ENCODE results near the gene ASTN2.

The ASTN2 gene

GRCh38 chr9:116589392-116590354 is 825.2 kb downstream of the ASTN2 start:
- no peak overlapping the region for H3K27ac ChIP-seq
- DNase-seq: no peak
- intact Hi-C loops (cut with DNase I; ENCODE audit: low total_unique reads): no loop called here
- no peak overlapping the region for H3K4me3 ChIP-seq
- no peak for TF ChIP-seq CTCF (IDR thresholded peaks at IDR 0.05)
- H3K27me3 ChIP-seq: no peaks in the 10 kb centered on the region
- H3K36me3 ChIP-seq: no peaks in the 10 kb centered on the region
- H3K4me1 ChIP-seq: no peaks in the 10 kb centered on the region
- H3K9me3 ChIP-seq: peaks cover 0 to 11% (median 0%) of the 10 kb centered on the region in 3 donors

- Histone ChIP-seq H3K9me3 (peaks cover 0 to 11% (median 0%) of the 10 kb centered on the region in 3 donors), H3K27ac (no peak overlapping the region), H3K4me3 (no peak overlapping the region), H3K27me3 (no peaks in the 10 kb centered on the region), H3K4me1 (no peaks in the 10 kb centered on the region), H3K36me3 (no peaks in the 10 kb centered on the region)
- no peak for TF ChIP-seq CTCF (IDR thresholded peaks at IDR 0.05)
- no peak for DNase-seq
- intact Hi-C loops (cut with DNase I; ENCODE audit: low total_unique reads): no loop called here
These were observed 826.9 kb downstream of the ASTN2 start for GRCh38 chr9:116587919-116588318.

- no peak overlapping the region for H3K27ac ChIP-seq
- intact Hi-C loops (cut with DNase I; ENCODE audit: low total_unique reads): no loop called here
- H3K9me3 ChIP-seq: peaks cover 0 to 11% (median 0%) of the 10 kb centered on the region in 3 donors
- no peak for DNase-seq
- H3K36me3 ChIP-seq: no peaks in the 10 kb centered on the region
- no peaks in the 10 kb centered on the region for H3K27me3 ChIP-seq
- no peaks in the 10 kb centered on the region for H3K4me1 ChIP-seq
- H3K4me3 ChIP-seq: no peak overlapping the region
- TF ChIP-seq CTCF (IDR thresholded peaks at IDR 0.05): no peak
These were observed 829.0 kb downstream of the ASTN2 start for GRCh38 chr9:116585896-116586295.

- intact Hi-C loops (cut with DNase I; ENCODE audit: low total_unique reads): no loop called here
- no peaks in the 10 kb centered on the region for H3K4me1 ChIP-seq
- no peak for TF ChIP-seq CTCF (IDR thresholded peaks at IDR 0.05)
- no peaks in the 10 kb centered on the region for H3K27me3 ChIP-seq
- no peak overlapping the region for H3K4me3 ChIP-seq
- no peak for DNase-seq
- no peaks in the 10 kb centered on the region for H3K36me3 ChIP-seq
- H3K27ac ChIP-seq: no peak overlapping the region
- H3K9me3 ChIP-seq: peaks cover 0 to 11% (median 0%) of the 10 kb centered on the region in 3 donors
These were observed 829.7 kb downstream of the ASTN2 start for GRCh38 chr9:116585204-116585603.

GRCh38 chr9:116580853-116581252 is 834.0 kb downstream of the ASTN2 start:
- no peaks in the 10 kb centered on the region for H3K36me3 ChIP-seq
- TF ChIP-seq CTCF (IDR thresholded peaks at IDR 0.05): no peak
- intact Hi-C loops (cut with DNase I; ENCODE audit: low total_unique reads): no loop called here
- no peak for DNase-seq
- no peak overlapping the region for H3K27ac ChIP-seq
- H3K4me1 ChIP-seq: no peaks in the 10 kb centered on the region
- no peaks in the 10 kb centered on the region for H3K9me3 ChIP-seq
- H3K27me3 ChIP-seq: no peaks in the 10 kb centered on the region
- no peak overlapping the region for H3K4me3 ChIP-seq
